SU-DHL-6 (cell line): ENCODE results near the gene C12orf75.

ENCODE experiments used
- EZH2phosphoT487 ChIP-seq: fragments of 200-600 bp; sonication (generic), shearing (Covaris generic); conservative IDR thresholded peaks from 2 replicates; pipeline ENCODE4 v1.6.1; 2018; ENCODE audit warnings: mild to moderate bottlenecking, antibody characterized with exemption, low read length, moderate library complexity, mixed read lengths
- TF ChIP-seq, protein P1 (sequence below): fragments of 200-600 bp; sonication (generic); IDR thresholded peaks from one replicate; pipeline ENCODE4 v1.5.1; 2017; ENCODE audit warnings: antibody characterized with exemption, mild to moderate bottlenecking, low read length, moderate library complexity; ENCODE audit not compliant: insufficient read depth, poor library complexity, severe bottlenecking

- TF ChIP-seq, protein P1, sequence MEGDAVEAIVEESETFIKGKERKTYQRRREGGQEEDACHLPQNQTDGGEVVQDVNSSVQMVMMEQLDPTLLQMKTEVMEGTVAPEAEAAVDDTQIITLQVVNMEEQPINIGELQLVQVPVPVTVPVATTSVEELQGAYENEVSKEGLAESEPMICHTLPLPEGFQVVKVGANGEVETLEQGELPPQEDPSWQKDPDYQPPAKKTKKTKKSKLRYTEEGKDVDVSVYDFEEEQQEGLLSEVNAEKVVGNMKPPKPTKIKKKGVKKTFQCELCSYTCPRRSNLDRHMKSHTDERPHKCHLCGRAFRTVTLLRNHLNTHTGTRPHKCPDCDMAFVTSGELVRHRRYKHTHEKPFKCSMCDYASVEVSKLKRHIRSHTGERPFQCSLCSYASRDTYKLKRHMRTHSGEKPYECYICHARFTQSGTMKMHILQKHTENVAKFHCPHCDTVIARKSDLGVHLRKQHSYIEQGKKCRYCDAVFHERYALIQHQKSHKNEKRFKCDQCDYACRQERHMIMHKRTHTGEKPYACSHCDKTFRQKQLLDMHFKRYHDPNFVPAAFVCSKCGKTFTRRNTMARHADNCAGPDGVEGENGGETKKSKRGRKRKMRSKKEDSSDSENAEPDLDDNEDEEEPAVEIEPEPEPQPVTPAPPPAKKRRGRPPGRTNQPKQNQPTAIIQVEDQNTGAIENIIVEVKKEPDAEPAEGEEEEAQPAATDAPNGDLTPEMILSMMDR, result no peak
- no peak for TF ChIP-seq EZH2phosphoT487
Measured at GRCh38 chr12:105300883-105301282, 29.6 kb upstream of the C12orf75 start.
